ENCODE data around the gene PDGFD. TPM values are rescaled to one million over a fixed set of nuclear protein-coding genes. Genes with fewer than 3 reads are reported as not detected.

PDGFD gene
- total RNA-seq, 1 donor from 2014 or later = 10.9 TPM

DNA sequence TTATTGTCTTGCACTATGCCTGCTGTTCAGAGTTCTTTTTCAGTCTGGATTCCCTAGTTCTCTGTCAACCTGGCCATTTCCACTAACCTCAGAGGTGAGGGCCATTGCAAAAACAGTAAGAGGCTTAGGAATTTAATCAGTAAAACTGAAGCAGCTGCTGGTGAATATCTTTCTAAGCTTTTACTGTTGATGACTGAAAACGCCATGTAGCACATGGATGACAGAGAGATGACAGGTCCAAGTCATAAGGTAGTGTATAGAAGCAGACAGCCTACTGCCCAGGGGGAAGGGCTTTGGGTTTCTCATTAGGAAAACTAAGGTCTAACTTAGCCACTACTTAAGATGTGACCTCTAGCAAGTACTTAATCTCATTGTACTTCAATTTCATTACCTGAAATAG is 280.1 kb downstream of the PDGFD start:
- H3K4me1 ChIP-seq = peaks cover 4% of the 10 kb centered on the region
- no peak for TF ChIP-seq CTCF (IDR thresholded peaks at IDR 0.05; ENCODE audit: borderline replicate concordance)
- H3K4me3 ChIP-seq = no peak overlapping the region
- DNase-seq = no peak
- intact Hi-C loops (cut with micrococcal nuclease) = no loop called here
- H3K9me3 ChIP-seq (replicated peaks) = no peaks in the 10 kb centered on the region
- H3K27ac ChIP-seq (replicated peaks) = no peak overlapping the region
- H3K36me3 ChIP-seq = no peaks in the 10 kb centered on the region
- no peaks in the 10 kb centered on the region for H3K27me3 ChIP-seq (ENCODE audit: low read depth)

DNA sequence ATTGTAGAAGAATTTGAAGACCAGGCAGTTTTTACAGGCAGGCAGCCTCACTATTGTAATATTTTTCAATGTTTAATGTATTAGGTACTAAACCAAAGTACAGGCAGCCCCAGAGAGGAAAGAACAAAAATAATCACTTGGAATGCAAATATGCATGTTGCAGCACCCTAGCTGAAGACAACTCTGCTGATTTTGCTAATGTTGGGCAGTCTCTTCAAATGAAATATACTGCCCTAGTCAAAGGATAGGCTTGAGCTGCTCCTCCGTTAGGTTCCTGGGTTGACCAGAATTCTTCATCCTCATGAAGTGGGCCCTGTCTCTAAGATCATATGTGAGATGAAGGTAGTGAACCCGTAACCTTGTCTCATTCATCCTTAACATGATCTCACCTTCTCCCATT is 280.7 kb downstream of the PDGFD start:
- no peak overlapping the region for H3K4me3 ChIP-seq
- no peaks in the 10 kb centered on the region for H3K9me3 ChIP-seq (replicated peaks)
- no peaks in the 10 kb centered on the region for H3K36me3 ChIP-seq
- peaks cover 4% of the 10 kb centered on the region for H3K4me1 ChIP-seq
- no peaks in the 10 kb centered on the region for H3K27me3 ChIP-seq (ENCODE audit: low read depth)
- intact Hi-C loops (cut with micrococcal nuclease) = no loop called here
- no peak for DNase-seq
- no peak for TF ChIP-seq CTCF (IDR thresholded peaks at IDR 0.05; ENCODE audit: borderline replicate concordance)
- no peak overlapping the region for H3K27ac ChIP-seq (replicated peaks)

GRCh38 chr11:103881584-103881983 is 282.4 kb downstream of the PDGFD start:
- H3K9me3 ChIP-seq (replicated peaks) = no peaks in the 10 kb centered on the region
- TF ChIP-seq CTCF (IDR thresholded peaks at IDR 0.05; ENCODE audit: borderline replicate concordance) = no peak
- DNase-seq = no peak
- peak overlapping the region; percentile 28 for H3K27ac ChIP-seq (replicated peaks)
- no peak overlapping the region for H3K4me3 ChIP-seq
- no peaks in the 10 kb centered on the region for H3K27me3 ChIP-seq (ENCODE audit: low read depth)
- peaks cover 4% of the 10 kb centered on the region for H3K4me1 ChIP-seq
- intact Hi-C loops (cut with micrococcal nuclease) = no loop called here
- H3K36me3 ChIP-seq = no peaks in the 10 kb centered on the region

- Histone ChIP-seq H3K4me3 (no peak overlapping the region), H3K4me1 (peaks cover 4% of the 10 kb centered on the region), H3K27me3 (ENCODE audit: low read depth) (no peaks in the 10 kb centered on the region), H3K36me3 (no peaks in the 10 kb centered on the region), H3K9me3 (replicated peaks) (no peaks in the 10 kb centered on the region), H3K27ac (replicated peaks) (peak overlapping the region; percentile 28)
- no peak for DNase-seq
- TF ChIP-seq CTCF (IDR thresholded peaks at IDR 0.05; ENCODE audit: borderline replicate concordance) = no peak
- intact Hi-C loops (cut with micrococcal nuclease) = no loop called here
Observed at GRCh38 chr11:103880968-103881367, 283.0 kb downstream of the PDGFD start.

GRCh38 chr11:103878646-103879045 is 285.3 kb downstream of the PDGFD start:
- Histone ChIP-seq H3K27me3 (ENCODE audit: low read depth) (no peaks in the 10 kb centered on the region), H3K9me3 (replicated peaks) (no peaks in the 10 kb centered on the region), H3K4me1 (peaks cover 4% of the 10 kb centered on the region), H3K4me3 (no peak overlapping the region), H3K27ac (replicated peaks) (no peak overlapping the region), H3K36me3 (no peaks in the 10 kb centered on the region)
- intact Hi-C loops (cut with micrococcal nuclease) = no loop called here
- no peak for TF ChIP-seq CTCF (IDR thresholded peaks at IDR 0.05; ENCODE audit: borderline replicate concordance)
- no peak for DNase-seq

DNA sequence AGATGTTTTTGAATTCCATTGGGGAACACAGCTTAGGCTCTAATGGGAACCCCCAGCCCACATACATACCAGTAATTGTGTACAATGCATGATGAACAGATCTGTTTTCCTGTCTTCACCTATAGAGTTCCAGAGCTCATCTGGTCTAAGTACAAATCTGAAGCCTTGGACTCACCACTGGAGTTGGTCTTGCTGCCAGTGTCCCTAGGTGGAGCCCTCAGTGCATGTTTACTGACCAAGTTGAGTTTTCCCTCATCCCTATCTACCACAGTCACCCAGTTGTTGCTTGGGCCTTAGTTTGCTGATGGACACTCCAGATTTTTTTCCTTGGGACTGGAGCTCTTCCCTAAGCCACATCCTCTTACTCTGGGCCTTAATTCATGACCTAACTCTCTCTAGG is 286.7 kb downstream of the PDGFD start:
- intact Hi-C loops (cut with micrococcal nuclease) = no loop called here
- no peak for DNase-seq
- no peak for TF ChIP-seq CTCF (IDR thresholded peaks at IDR 0.05; ENCODE audit: borderline replicate concordance)
- H3K27ac ChIP-seq (replicated peaks) = no peak overlapping the region
- H3K9me3 ChIP-seq (replicated peaks) = no peaks in the 10 kb centered on the region
- H3K27me3 ChIP-seq (ENCODE audit: low read depth) = no peaks in the 10 kb centered on the region
- no peaks in the 10 kb centered on the region for H3K36me3 ChIP-seq
- H3K4me3 ChIP-seq = no peak overlapping the region
- peaks cover 7% of the 10 kb centered on the region for H3K4me1 ChIP-seq
